Suprapubic skin (tissue), 4 donors: ENCODE measurements around the gene PARN. TPM values are rescaled to one million over a fixed set of nuclear protein-coding genes. Genes with fewer than 3 reads are reported as not detected.
"Not testable (repeated sequence)": the region's sequence is repeated elsewhere in the genome, so short reads cannot be mapped to it uniquely, and the experiment has no call there.

Experiments
- DNase-seq, 2 donors: peaks; one replicate each; pipeline ENCODE4 v3.0.0-alpha.2; 2019; ENCODE audit warnings: low spot score in 2 of 2
- H3K27ac ChIP-seq: fragments of 200-600 bp; sonication (generic); one replicate; pipeline ENCODE4 v1.5.1; 2019
- H3K27me3 ChIP-seq: fragments of 200-600 bp; sonication (generic); one replicate; pipeline ENCODE4 v1.5.1; 2019
- H3K36me3 ChIP-seq: fragments of 200-600 bp; sonication (generic); one replicate; pipeline ENCODE4 v1.5.1; 2019
- H3K4me1 ChIP-seq: fragments of 200-600 bp; sonication (generic); one replicate; pipeline ENCODE4 v1.5.1; 2019
- H3K4me3 ChIP-seq: fragments of 200-600 bp; sonication (generic); one replicate; pipeline ENCODE4 v1.5.1; 2019; ENCODE audit warnings: mild to moderate bottlenecking
- H3K9me3 ChIP-seq: fragments of 200-600 bp; sonication (generic); one replicate; pipeline ENCODE4 v1.5.1; 2019
- EP300 ChIP-seq: sonication (generic); formaldehyde crosslinking; IDR thresholded peaks from one replicate; pipeline ENCODE4 v1.6.1; 2017; ENCODE audit warnings: antibody characterized with exemption
- POLR2A ChIP-seq, 2 donors: fragments of 450-650 bp; IDR thresholded peaks; one replicate each; pipeline ENCODE4 v1.6.1; 2017; ENCODE audit warnings: antibody characterized with exemption in 2 of 2, mild to moderate bottlenecking in 2 of 2, moderate library complexity in 2 of 2
- POLR2AphosphoS5 ChIP-seq, 3 donors: sonication (generic); formaldehyde crosslinking; IDR thresholded peaks; one replicate each; pipeline ENCODE4 v1.6.1; 2017; ENCODE audit warnings: antibody characterized with exemption in 3 of 3
- WGBS: methylation state at CpG from one replicate; pipeline ENCODE4 v1.1.5; 2018; 5-methylcytosine and 5-hydroxymethylcytosine counted together
- total RNA-seq, 4 donors: library from RNA; depleted of rRNA; stranded (reverse); fragments of >200 nt; gene quantifications; one replicate each; pipeline ENCODE4 v1.1.0, GENCODE V29; 2016
- TF ChIP-seq, protein P1 (sequence below), 2 donors: fragments of 200-600 bp in 1 of 2; fragments of 450-650 bp in 1 of 2; sonication (generic) in 1 of 2; IDR thresholded peaks; one replicate each; pipeline ENCODE4 v1.5.1; 2016 to 2019; ENCODE audit warnings: antibody characterized with exemption in 2 of 2, mild to moderate bottlenecking in 1 of 2, moderate library complexity in 1 of 2

Gene PARN
- total RNA-seq, 4 donors from 2014 or later, result 33.7 to 44.6 (median 37.1) TPM

DNA sequence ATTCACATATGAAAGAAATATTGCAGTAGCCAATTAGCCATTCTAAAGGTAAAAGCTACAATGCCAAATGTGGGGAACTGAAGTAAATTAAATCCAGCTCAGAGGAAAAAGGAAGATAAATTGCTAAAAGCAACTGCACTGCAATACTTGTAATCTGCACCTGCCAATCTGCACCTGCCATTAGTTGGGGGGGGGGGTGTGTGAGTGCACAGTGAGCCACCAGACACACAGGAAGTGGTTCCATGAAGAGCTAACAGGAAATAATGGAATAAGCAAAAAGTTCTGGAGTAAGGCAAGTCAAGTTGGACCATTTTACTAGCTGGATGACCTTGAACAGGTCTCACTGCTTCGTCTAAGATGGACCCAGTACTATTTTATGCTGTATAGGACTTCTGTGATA is 191.8 kb downstream of the PARN start:
- Histone ChIP-seq H3K36me3 (peaks cover 10% of the 10 kb centered on the region), H3K27me3 (no peaks in the 10 kb centered on the region), H3K4me3 (no peak overlapping the region), H3K9me3 (no peaks in the 10 kb centered on the region), H3K27ac (no peak overlapping the region), H3K4me1 (no peaks in the 10 kb centered on the region)
- TF ChIP-seq, protein P1, sequence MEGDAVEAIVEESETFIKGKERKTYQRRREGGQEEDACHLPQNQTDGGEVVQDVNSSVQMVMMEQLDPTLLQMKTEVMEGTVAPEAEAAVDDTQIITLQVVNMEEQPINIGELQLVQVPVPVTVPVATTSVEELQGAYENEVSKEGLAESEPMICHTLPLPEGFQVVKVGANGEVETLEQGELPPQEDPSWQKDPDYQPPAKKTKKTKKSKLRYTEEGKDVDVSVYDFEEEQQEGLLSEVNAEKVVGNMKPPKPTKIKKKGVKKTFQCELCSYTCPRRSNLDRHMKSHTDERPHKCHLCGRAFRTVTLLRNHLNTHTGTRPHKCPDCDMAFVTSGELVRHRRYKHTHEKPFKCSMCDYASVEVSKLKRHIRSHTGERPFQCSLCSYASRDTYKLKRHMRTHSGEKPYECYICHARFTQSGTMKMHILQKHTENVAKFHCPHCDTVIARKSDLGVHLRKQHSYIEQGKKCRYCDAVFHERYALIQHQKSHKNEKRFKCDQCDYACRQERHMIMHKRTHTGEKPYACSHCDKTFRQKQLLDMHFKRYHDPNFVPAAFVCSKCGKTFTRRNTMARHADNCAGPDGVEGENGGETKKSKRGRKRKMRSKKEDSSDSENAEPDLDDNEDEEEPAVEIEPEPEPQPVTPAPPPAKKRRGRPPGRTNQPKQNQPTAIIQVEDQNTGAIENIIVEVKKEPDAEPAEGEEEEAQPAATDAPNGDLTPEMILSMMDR (IDR thresholded peaks at IDR 0.05), result no peak
- TF ChIP-seq POLR2A (IDR thresholded peaks at IDR 0.05) (no peak), POLR2AphosphoS5 (IDR thresholded peaks at IDR 0.05) (no peak), EP300 (no peak)
- no peak for DNase-seq
- WGBS, result 89% methylated on average over 1 of the region's 1 CpG

DNA sequence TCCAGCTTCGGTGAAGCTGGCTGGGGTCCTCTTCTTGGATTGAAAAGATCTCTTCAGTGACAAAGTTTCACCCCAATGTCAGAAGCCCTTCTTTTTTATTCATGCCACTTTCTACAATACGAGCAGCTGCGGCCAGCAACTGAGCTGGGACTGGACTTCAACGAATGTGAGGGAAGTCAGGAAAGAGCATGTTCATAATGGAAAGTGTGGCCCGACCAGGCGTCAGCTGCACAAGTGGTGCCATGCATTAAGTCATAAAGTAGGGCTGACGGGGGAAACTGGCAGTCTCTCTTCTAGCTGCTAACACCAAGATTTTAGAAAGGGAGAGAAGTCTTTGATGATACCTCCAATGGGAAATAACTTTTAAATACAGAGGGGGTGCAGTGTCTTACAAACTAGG is 192.6 kb downstream of the PARN start:
- Histone ChIP-seq H3K4me3 (no peak overlapping the region), H3K4me1 (no peaks in the 10 kb centered on the region), H3K27ac (no peak overlapping the region), H3K27me3 (no peaks in the 10 kb centered on the region), H3K36me3 (peaks cover 10% of the 10 kb centered on the region), H3K9me3 (no peaks in the 10 kb centered on the region)
- 92% methylated on average over 7 of the region's 7 CpGs for WGBS
- TF ChIP-seq, protein P1 (IDR thresholded peaks at IDR 0.05), result no peak
- no peak for TF ChIP-seq POLR2A (IDR thresholded peaks at IDR 0.05)
- DNase-seq, result no peak

DNA sequence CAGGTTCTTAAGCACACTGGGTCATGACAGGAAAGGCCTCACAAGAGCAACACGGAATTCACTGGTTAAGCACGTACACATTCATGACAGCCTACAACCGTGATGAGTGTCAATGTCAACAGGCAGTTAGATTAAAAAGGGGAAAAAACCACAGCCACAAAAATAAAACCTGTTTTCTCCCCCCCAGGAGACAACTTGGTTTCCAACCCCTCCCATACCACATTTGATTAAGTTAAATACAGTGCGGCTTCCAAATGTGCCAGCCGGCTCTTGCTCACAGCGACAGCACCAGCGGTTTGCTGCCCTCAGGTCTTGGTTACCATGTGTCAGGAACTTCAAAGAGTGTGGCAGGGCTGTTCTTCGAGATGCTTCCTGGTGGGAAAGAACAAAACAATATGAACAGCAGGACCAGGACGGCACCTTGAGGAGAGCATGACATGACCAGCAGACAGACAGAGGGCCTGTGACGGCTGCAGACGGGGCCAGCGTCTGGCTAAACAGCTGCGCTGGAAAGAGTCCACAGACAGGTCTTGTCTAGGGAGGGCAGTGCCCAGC is 193.6 kb downstream of the PARN start:
- Histone ChIP-seq H3K36me3 (peaks cover 10% of the 10 kb centered on the region), H3K27me3 (no peaks in the 10 kb centered on the region), H3K4me1 (no peaks in the 10 kb centered on the region), H3K9me3 (no peaks in the 10 kb centered on the region), H3K4me3 (no peak overlapping the region), H3K27ac (no peak overlapping the region)
- no peak for DNase-seq
- TF ChIP-seq, protein P1 (IDR thresholded peaks at IDR 0.05), result no peak
- TF ChIP-seq POLR2A (IDR thresholded peaks at IDR 0.05), result no peak
- no peak for TF ChIP-seq POLR2AphosphoS5 (IDR thresholded peaks at IDR 0.05)
- no peak for TF ChIP-seq EP300
- WGBS, result 78% methylated on average over 13 of the region's 13 CpGs

DNA sequence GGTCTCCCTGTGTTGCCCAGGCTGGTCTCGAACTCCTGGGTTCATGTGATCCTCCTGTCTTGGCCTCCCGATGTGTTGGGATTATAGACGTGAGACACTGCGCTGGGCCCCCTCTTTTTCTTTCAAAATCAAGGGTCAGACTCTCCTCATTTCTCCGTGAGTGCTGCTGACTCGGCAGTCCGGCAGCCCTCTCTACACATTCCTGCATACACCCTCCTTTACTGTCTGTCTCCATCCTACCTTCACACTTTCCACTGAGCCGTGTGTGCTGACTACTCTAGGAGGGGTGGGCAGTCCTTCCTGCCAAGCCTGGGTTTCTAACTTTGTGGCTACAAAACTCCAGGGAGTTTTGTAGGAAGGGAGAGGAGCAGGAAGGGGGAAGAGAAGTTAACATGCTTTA is 195.2 kb downstream of the PARN start:
- H3K9me3 ChIP-seq, result no peaks in the 10 kb centered on the region
- 96% methylated on average over 8 of the region's 8 CpGs for WGBS
- H3K36me3 ChIP-seq, result peaks cover 10% of the 10 kb centered on the region
- H3K27ac ChIP-seq, result no peak overlapping the region
- H3K27me3 ChIP-seq, result no peaks in the 10 kb centered on the region
- no peak overlapping the region for H3K4me3 ChIP-seq
- no peaks in the 10 kb centered on the region for H3K4me1 ChIP-seq
- no peak for DNase-seq
- TF ChIP-seq POLR2AphosphoS5 (IDR thresholded peaks at IDR 0.05) (no peak), EP300 (no peak), POLR2A (IDR thresholded peaks at IDR 0.05) (no peak)
- TF ChIP-seq, protein P1 (IDR thresholded peaks at IDR 0.05), result no peak

DNA sequence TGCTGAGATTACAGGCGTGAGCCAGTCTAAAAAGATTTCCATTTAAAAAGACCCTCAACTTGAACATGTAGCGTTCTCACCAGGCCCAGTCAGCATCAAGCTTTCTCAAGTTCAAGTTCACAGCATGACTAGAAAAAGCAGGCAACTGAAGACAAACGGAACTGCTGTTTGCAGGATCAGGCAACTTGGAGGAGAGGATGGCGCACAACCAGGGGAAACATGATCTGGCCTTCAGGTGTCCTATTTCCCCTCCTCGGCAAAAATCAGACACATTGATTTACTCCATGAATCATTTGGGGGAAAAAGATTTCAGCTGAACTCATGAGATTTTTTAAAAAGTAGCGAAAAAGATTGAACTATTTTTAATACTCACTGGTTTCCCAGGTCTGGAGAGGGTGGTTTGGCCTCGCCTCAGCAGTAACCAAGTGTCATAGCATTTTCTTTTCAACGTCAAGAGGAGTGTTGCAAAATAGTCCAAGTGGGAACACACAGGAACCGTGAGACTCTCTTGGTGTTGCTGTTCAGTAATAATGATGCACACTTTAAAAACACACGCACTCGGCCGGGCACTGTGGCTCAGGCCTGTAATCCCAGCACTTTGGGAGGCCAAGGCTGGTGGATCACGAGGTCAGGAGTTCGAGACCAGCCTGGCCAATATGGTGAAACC is 201.0 kb downstream of the PARN start:
- H3K36me3 ChIP-seq, DNase-seq, H3K9me3 ChIP-seq, H3K27me3 ChIP-seq, H3K4me1 ChIP-seq, H3K4me3 ChIP-seq, H3K27ac ChIP-seq: not testable (repeated sequence)
- WGBS, result 95% methylated on average over 14 of the region's 14 CpGs

DNA sequence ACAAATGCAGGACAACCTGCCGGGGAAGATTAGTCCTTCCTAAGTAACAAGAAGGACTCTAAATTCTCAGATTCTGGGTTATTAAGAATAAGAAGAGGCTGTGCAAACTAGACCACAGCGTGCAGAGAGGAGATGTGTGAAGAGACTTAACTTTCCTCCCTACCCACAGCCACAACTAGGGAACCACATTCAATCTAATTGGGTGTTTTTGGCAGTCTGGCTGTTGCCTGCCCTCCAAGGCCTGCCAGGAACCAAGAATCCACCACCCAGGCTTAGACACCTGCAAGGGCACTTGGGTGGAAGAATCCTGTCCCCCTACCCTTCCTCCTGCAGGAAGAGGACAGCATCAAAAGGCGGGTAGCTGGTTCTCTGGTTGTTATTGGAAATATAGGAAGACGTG is 202.0 kb downstream of the PARN start:
- Histone ChIP-seq H3K4me3 (no peak overlapping the region), H3K27me3 (no peaks in the 10 kb centered on the region), H3K27ac (no peak overlapping the region), H3K36me3 (no peaks in the 10 kb centered on the region), H3K4me1 (peaks cover 4% of the 10 kb centered on the region), H3K9me3 (no peaks in the 10 kb centered on the region)
- WGBS, result 71% methylated on average over 4 of the region's 4 CpGs
- DNase-seq, result no peak
- TF ChIP-seq EP300 (no peak), POLR2A (IDR thresholded peaks at IDR 0.05) (no peak), POLR2AphosphoS5 (IDR thresholded peaks at IDR 0.05) (no peak)
- TF ChIP-seq, protein P1 (IDR thresholded peaks at IDR 0.05), result no peak
